Measurements from ENCODE around the gene PIGO.

DNA sequence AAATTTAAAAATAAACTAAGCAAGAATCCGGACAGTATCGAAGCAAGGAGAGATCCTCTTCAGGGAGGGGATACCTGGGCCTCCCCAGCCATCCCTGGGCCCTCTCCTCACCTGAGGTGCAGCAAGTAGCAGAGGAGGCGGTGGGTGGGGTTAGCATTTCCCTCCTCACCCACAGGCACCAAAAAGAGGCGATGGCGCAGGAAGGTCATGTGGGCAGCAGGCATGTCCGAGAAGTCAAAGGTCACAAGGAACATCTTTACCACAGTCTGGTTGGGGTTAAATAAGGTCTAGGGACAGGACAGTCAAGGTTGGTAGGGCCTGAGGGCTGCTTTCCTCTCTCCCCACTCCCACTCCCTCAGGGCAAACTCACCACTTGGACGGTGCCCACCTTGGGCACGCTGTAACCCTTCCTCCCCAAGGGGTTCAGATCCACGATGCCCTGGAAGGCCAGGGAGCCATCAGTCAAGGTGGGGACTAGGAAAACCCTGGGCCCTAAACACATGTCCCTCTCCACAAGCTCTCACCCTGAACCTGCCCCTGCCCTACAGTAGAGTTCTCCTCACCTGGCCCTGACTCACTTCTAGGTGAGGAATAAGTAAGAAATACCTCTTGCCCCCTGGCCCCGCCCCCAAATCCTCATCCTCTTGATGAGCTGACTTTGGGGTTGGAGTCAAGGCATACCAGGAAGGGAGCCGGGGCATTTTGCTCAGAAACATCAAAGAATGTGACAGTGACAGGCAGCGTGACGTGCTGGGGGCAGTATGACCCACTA lies 9.4 kb upstream of the PIGO start:
- TF ChIP-seq, protein P1, sequence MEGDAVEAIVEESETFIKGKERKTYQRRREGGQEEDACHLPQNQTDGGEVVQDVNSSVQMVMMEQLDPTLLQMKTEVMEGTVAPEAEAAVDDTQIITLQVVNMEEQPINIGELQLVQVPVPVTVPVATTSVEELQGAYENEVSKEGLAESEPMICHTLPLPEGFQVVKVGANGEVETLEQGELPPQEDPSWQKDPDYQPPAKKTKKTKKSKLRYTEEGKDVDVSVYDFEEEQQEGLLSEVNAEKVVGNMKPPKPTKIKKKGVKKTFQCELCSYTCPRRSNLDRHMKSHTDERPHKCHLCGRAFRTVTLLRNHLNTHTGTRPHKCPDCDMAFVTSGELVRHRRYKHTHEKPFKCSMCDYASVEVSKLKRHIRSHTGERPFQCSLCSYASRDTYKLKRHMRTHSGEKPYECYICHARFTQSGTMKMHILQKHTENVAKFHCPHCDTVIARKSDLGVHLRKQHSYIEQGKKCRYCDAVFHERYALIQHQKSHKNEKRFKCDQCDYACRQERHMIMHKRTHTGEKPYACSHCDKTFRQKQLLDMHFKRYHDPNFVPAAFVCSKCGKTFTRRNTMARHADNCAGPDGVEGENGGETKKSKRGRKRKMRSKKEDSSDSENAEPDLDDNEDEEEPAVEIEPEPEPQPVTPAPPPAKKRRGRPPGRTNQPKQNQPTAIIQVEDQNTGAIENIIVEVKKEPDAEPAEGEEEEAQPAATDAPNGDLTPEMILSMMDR (conservative IDR thresholded peaks at IDR 0.05; ENCODE audit: low read depth, low read length), result no peak
- no peak for TF ChIP-seq FOS (IDR thresholded peaks at IDR 0.05; ENCODE audit: low read depth, low read length)
- TF ChIP-seq MXI1 (IDR thresholded peaks at IDR 0.05; ENCODE audit: borderline replicate concordance, low read depth, low read length), result no peak
- no peak for TF ChIP-seq MAZ (IDR thresholded peaks at IDR 0.05; ENCODE audit: borderline replicate concordance, low read depth, low read length)
- no peak for TF ChIP-seq POLR2A (IDR thresholded peaks at IDR 0.05; ENCODE audit: low read depth, low read length)
